Activated B cell treated with CpG ODN at 0.5 μM for 24 hours (primary cell): Measurements from ENCODE around the gene CFAP161. TPM values are rescaled to one million over a fixed set of nuclear protein-coding genes. Genes with fewer than 3 reads are reported as not detected.

Experiments
- ATAC-seq: fragments of 200-7000 bp; cut with Tn5 transposase; one replicate; pipeline ENCODE4 v1.10.0; 2021; ENCODE audit warnings: low read depth, mild to moderate bottlenecking, moderate library complexity
- CTCF ChIA-PET: fragments of 350-600 bp; sonication (Branson Sonifier 250); formaldehyde crosslinking; loops from one replicate; lab custom pipeline; 2021; ENCODE audit warnings: antibody characterized with exemption; lab: Charles Lee
- POLR2A ChIA-PET: fragments of 350-600 bp; sonication (Branson Sonifier 250); formaldehyde crosslinking; loops from one replicate; lab custom pipeline; 2021; ENCODE audit warnings: antibody characterized with exemption; lab: Charles Lee
- DNase-seq: peaks from one replicate; pipeline ENCODE4 v3.0.0; 2022
- H3K27ac Mint-ChIP-seq: one replicate; pipeline ENCODE4 v1.8.0; 2020; ENCODE audit warnings: mixed read lengths
- H3K27me3 Mint-ChIP-seq: one replicate; pipeline ENCODE4 v1.8.0; 2021; ENCODE audit warnings: mixed read lengths
- H3K36me3 Mint-ChIP-seq: one replicate; pipeline ENCODE4 v1.8.0; 2021; ENCODE audit warnings: low read depth, mixed read lengths
- H3K4me1 Mint-ChIP-seq: one replicate; pipeline ENCODE4 v1.8.0; 2021; ENCODE audit warnings: mixed read lengths
- H3K4me3 Mint-ChIP-seq: one replicate; pipeline ENCODE4 v1.8.0; 2020; ENCODE audit warnings: mild to moderate bottlenecking, mixed read lengths
- H3K9me3 Mint-ChIP-seq: one replicate; pipeline ENCODE4 v1.8.0; 2020; ENCODE audit warnings: mixed read lengths
- CTCF ChIP-seq: fragments of 200-600 bp; IDR thresholded peaks from one replicate; pipeline ENCODE4 v1.8.0; 2022; ENCODE audit warnings: antibody characterized with exemption, mild to moderate bottlenecking
- intact Hi-C: fragments of 100-400 bp; cut with micrococcal nuclease; formaldehyde crosslinking; loops from one replicate; pipeline ENCODE4 v1.15.1; 2024
- total RNA-seq: library from RNA; stranded (reverse); gene quantifications from 2 replicates; pipeline ENCODE4 v1.2.3, GENCODE V29; 2022

CFAP161 gene
- total RNA-seq, 1 donor from 2014 or later: 0.18 TPM

GRCh38 chr15:81146006-81146405 lies 11.9 kb downstream of the CFAP161 start:
- no peaks in the 10 kb centered on the region for H3K9me3 Mint-ChIP-seq
- no peak for ATAC-seq
- H3K4me3 Mint-ChIP-seq: no peak overlapping the region
- POLR2A ChIA-PET: no interaction called here
- no peak for DNase-seq
- peaks cover 2% of the 10 kb centered on the region for H3K27me3 Mint-ChIP-seq
- peaks cover 8% of the 10 kb centered on the region for H3K4me1 Mint-ChIP-seq
- no peak for TF ChIP-seq CTCF
- H3K27ac Mint-ChIP-seq: no peak overlapping the region
- H3K36me3 Mint-ChIP-seq: no peaks in the 10 kb centered on the region
- CTCF ChIA-PET: no interaction called here
- intact Hi-C loops: no loop called here

- no peak overlapping the region for H3K4me3 Mint-ChIP-seq
- ATAC-seq (no peak), DNase-seq (no peak)
- peaks cover 5% of the 10 kb centered on the region for H3K4me1 Mint-ChIP-seq
- POLR2A ChIA-PET: no interaction called here
- peaks cover 5% of the 10 kb centered on the region for H3K27me3 Mint-ChIP-seq
- intact Hi-C loops: no loop called here
- CTCF ChIA-PET: interaction anchor here (0.6 kb wide), 1 partner anchor 119 kb away, joined by 3 read pairs; no protein-coding TSS in a partner anchor
- no peaks in the 10 kb centered on the region for H3K36me3 Mint-ChIP-seq
- no peaks in the 10 kb centered on the region for H3K9me3 Mint-ChIP-seq
- H3K27ac Mint-ChIP-seq: no peak overlapping the region
- TF ChIP-seq CTCF: no peak
These were observed 12.4 kb downstream of the CFAP161 start for GRCh38 chr15:81146466-81146865.

GRCh38 chr15:81151389-81151788 lies 17.3 kb downstream of the CFAP161 start:
- DNase-seq: no peak
- Mint-ChIP-seq H3K36me3 (no peaks in the 10 kb centered on the region), H3K27ac (no peak overlapping the region), H3K27me3 (peaks cover 5% of the 10 kb centered on the region), H3K9me3 (no peaks in the 10 kb centered on the region), H3K4me1 (peaks cover 3% of the 10 kb centered on the region), H3K4me3 (no peak overlapping the region)
- POLR2A ChIA-PET: no interaction called here
- no peak for TF ChIP-seq CTCF
- intact Hi-C loops: no loop called here
- CTCF ChIA-PET: interaction anchor here (1.8 kb wide), 1 partner anchor 43 kb away, joined by 5 read pairs; no protein-coding TSS in a partner anchor
- ATAC-seq: no peak

GRCh38 chr15:81152339-81152738 lies 18.3 kb downstream of the CFAP161 start:
- no peak overlapping the region for H3K27ac Mint-ChIP-seq
- no peak overlapping the region for H3K4me3 Mint-ChIP-seq
- peaks cover 5% of the 10 kb centered on the region for H3K27me3 Mint-ChIP-seq
- CTCF ChIA-PET: interaction anchor here (1.8 to 6.5 kb wide), 2 partner anchors 44 to 114 kb away, joined by 5 to 98 read pairs; no protein-coding TSS in a partner anchor
- no peak for TF ChIP-seq CTCF
- ATAC-seq: no peak
- H3K36me3 Mint-ChIP-seq: no peaks in the 10 kb centered on the region
- no peak for DNase-seq
- peaks cover 3% of the 10 kb centered on the region for H3K4me1 Mint-ChIP-seq
- POLR2A ChIA-PET: no interaction called here
- no peaks in the 10 kb centered on the region for H3K9me3 Mint-ChIP-seq
- intact Hi-C loops: no loop called here

- Mint-ChIP-seq H3K36me3 (no peaks in the 10 kb centered on the region), H3K4me3 (no peak overlapping the region), H3K27me3 (peaks cover 5% of the 10 kb centered on the region), H3K27ac (no peak overlapping the region), H3K9me3 (no peaks in the 10 kb centered on the region), H3K4me1 (peaks cover 3% of the 10 kb centered on the region)
- POLR2A ChIA-PET: no interaction called here
- no peak for DNase-seq
- ATAC-seq: no peak
- TF ChIP-seq CTCF: no peak
- CTCF ChIA-PET: interaction anchor here (1.8 to 6.5 kb wide), 2 partner anchors 45 to 114 kb away, joined by 5 to 98 read pairs; no protein-coding TSS in a partner anchor
- intact Hi-C loops: no loop called here
These were observed 18.7 kb downstream of the CFAP161 start for GRCh38 chr15:81152799-81153198.
